Esophagus muscularis mucosa (tissue), 4 donors: Measurements from ENCODE around the gene SAP130. TPM values are rescaled to one million over a fixed set of nuclear protein-coding genes. Genes with fewer than 3 reads are reported as not detected.

ENCODE experiments used
- DNase-seq: peaks from one replicate; pipeline ENCODE4 v3.0.0-alpha.2; 2017; ENCODE audit errors: extremely low spot score
- H3K27ac ChIP-seq, 4 donors: fragments of 200-600 bp; sonication (generic); replicated peaks in 1 of 4; 1 replicate in 3 of 4; 2 replicates in 1 of 4; pipeline ENCODE4 v1.5.1; 2016 to 2019; ENCODE audit warnings: mild to moderate bottlenecking in 1 of 4
- H3K27me3 ChIP-seq, 4 donors: fragments of 200-600 bp; sonication (generic); one replicate each; pipeline versions ENCODE4 v1.5.1 to v1.6.0; 2016 to 2019
- H3K36me3 ChIP-seq, 4 donors: fragments of 200-600 bp; sonication (generic); one replicate each; pipeline ENCODE4 v1.5.1; 2016 to 2019
- H3K4me1 ChIP-seq, 4 donors: fragments of 200-600 bp; sonication (generic); one replicate each; pipeline ENCODE4 v1.5.1; 2016 to 2019
- H3K4me3 ChIP-seq, 4 donors: fragments of 200-600 bp; sonication (generic); 1 replicate in 2 of 4; 2 replicates in 2 of 4; pipeline ENCODE4 v1.5.1; 2016 to 2019; ENCODE audit warnings: mild to moderate bottlenecking in 4 of 4, moderate library complexity in 1 of 4
- H3K9me3 ChIP-seq, 4 donors: fragments of 200-600 bp; sonication (generic); 1 replicate in 3 of 4; 2 replicates in 1 of 4; pipeline ENCODE4 v1.5.1; 2016 to 2019
- EP300 ChIP-seq: sonication (generic); formaldehyde crosslinking; IDR thresholded peaks from one replicate; pipeline ENCODE4 v1.6.1; 2017; ENCODE audit warnings: antibody characterized with exemption
- POLR2A ChIP-seq: fragments of 450-650 bp; IDR thresholded peaks from one replicate; pipeline ENCODE4 v1.6.1; 2017; ENCODE audit warnings: antibody characterized with exemption, moderate library complexity, mild to moderate bottlenecking, low read depth
- POLR2AphosphoS5 ChIP-seq, 2 donors: sonication (generic); formaldehyde crosslinking; IDR thresholded peaks; one replicate each; pipeline ENCODE4 v1.6.1; 2017; ENCODE audit warnings: antibody characterized with exemption in 2 of 2
- WGBS: methylation state at CpG from one replicate; pipeline ENCODE4 v1.1.5; 2018; 5-methylcytosine and 5-hydroxymethylcytosine counted together
- intact Hi-C: fragments of 100-400 bp; cut with DNase I; formaldehyde crosslinking; loops from one replicate; pipeline ENCODE4 v1.15.1; 2023
- total RNA-seq, 4 donors: library from RNA; depleted of rRNA; stranded (reverse); fragments of >200 nt; gene quantifications; one replicate each; pipeline versions ENCODE4 v1.1.0 to v1.2.1, GENCODE V29; 2016
- TF ChIP-seq, protein P1 (sequence below), 3 experiments: fragments of 200-600 bp in 2 of 3; fragments of 450-650 bp in 1 of 3; sonication (generic) in 2 of 3; IDR thresholded peaks; one replicate each; pipeline ENCODE4 v1.5.1; 2017 to 2019; ENCODE audit warnings: antibody characterized with exemption in 3 of 3, mild to moderate bottlenecking in 2 of 3, moderate library complexity in 1 of 3

Gene SAP130
- total RNA-seq, 4 donors from 2014 or later, result 6.8 to 12.3 (median 10.7) TPM

GRCh38 chr2:127941461-127941860, 86.4 kb downstream of the SAP130 start:
- Histone ChIP-seq H3K36me3 (peaks cover 38 to 62% (median 52%) of the 10 kb centered on the region in 4 donors), H3K4me1 (no peaks in the 10 kb centered on the region), H3K9me3 (no peaks in the 10 kb centered on the region), H3K27ac (no peak overlapping the region), H3K27me3 (no peaks in the 10 kb centered on the region), H3K4me3 (no peak overlapping the region)
- TF ChIP-seq POLR2A, result no peak
- TF ChIP-seq POLR2AphosphoS5 (IDR thresholded peaks at IDR 0.05), result no peak
- TF ChIP-seq, protein P1, sequence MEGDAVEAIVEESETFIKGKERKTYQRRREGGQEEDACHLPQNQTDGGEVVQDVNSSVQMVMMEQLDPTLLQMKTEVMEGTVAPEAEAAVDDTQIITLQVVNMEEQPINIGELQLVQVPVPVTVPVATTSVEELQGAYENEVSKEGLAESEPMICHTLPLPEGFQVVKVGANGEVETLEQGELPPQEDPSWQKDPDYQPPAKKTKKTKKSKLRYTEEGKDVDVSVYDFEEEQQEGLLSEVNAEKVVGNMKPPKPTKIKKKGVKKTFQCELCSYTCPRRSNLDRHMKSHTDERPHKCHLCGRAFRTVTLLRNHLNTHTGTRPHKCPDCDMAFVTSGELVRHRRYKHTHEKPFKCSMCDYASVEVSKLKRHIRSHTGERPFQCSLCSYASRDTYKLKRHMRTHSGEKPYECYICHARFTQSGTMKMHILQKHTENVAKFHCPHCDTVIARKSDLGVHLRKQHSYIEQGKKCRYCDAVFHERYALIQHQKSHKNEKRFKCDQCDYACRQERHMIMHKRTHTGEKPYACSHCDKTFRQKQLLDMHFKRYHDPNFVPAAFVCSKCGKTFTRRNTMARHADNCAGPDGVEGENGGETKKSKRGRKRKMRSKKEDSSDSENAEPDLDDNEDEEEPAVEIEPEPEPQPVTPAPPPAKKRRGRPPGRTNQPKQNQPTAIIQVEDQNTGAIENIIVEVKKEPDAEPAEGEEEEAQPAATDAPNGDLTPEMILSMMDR (IDR thresholded peaks at IDR 0.05), result no peak
- no peak for TF ChIP-seq EP300
- 91% methylated on average over 9 of the region's 9 CpGs for WGBS
- no peak for DNase-seq
- intact Hi-C loops, result no loop called here

GRCh38 chr2:127940641-127941040, 87.2 kb downstream of the SAP130 start:
- no peak for DNase-seq
- 90% methylated on average over 12 of the region's 12 CpGs for WGBS
- no peaks in the 10 kb centered on the region for H3K27me3 ChIP-seq
- H3K4me3 ChIP-seq, result no peak overlapping the region
- no peak overlapping the region for H3K27ac ChIP-seq
- H3K9me3 ChIP-seq, result no peaks in the 10 kb centered on the region
- TF ChIP-seq POLR2AphosphoS5 (IDR thresholded peaks at IDR 0.05) (no peak), POLR2A (no peak), EP300 (no peak)
- TF ChIP-seq, protein P1 (IDR thresholded peaks at IDR 0.05), result no peak
- intact Hi-C loops, result no loop called here
- peaks cover 37 to 54% (median 43%) of the 10 kb centered on the region in 4 donors for H3K36me3 ChIP-seq
- no peaks in the 10 kb centered on the region for H3K4me1 ChIP-seq

- no peaks in the 10 kb centered on the region for H3K4me1 ChIP-seq
- intact Hi-C loops, result no loop called here
- no peak for TF ChIP-seq POLR2A
- TF ChIP-seq, protein P1 (IDR thresholded peaks at IDR 0.05), result no peak
- TF ChIP-seq POLR2AphosphoS5 (IDR thresholded peaks at IDR 0.05), result no peak
- TF ChIP-seq EP300, result no peak
- H3K36me3 ChIP-seq, result peaks cover 0 to under 1% (median 0%) of the 10 kb centered on the region in 4 donors
- H3K9me3 ChIP-seq, result no peaks in the 10 kb centered on the region
- H3K27ac ChIP-seq, result no peak overlapping the region
- DNase-seq, result no peak
- no peaks in the 10 kb centered on the region for H3K27me3 ChIP-seq
- no peak overlapping the region for H3K4me3 ChIP-seq
- WGBS, result 91% methylated on average over 6 of the region's 6 CpGs
These were observed 92.5 kb downstream of the SAP130 start for GRCh38 chr2:127935337-127935736.

DNA sequence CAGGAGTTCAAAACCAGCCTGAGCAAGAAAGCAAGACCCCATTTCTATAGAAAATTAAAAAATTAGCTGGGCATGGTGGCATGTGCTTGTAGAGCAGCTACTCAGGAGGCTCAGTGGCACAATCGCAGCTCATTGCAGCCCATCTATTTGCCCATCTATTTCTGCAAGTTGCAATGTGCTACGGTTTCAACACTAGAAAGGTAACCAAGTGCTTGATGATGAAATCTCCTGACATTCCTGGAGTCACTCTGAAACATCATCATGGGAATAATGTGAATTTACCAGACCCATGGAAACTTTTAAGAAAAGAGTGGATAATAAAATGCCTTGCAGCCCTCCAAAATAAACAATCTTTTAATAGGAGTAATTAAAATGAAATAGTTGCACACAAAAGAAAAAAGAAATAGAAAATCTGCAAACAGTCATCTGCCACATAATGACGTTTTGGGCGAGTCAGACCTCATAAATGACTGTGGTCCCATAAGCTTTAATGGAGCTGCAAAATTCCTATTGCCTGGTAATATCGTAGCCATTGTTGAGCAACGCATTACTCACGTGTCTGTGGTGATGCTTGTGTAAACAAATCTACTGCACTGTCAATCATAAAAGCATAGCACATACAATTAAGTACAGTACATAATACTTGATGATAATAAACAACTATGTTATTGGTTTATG, 95.5 kb downstream of the SAP130 start:
- H3K36me3 ChIP-seq, result no peaks in the 10 kb centered on the region
- TF ChIP-seq POLR2AphosphoS5 (IDR thresholded peaks at IDR 0.05) (no peak), POLR2A (no peak), EP300 (no peak)
- TF ChIP-seq, protein P1 (IDR thresholded peaks at IDR 0.05), result no peak
- no peak for DNase-seq
- no peaks in the 10 kb centered on the region for H3K4me1 ChIP-seq
- no peak overlapping the region for H3K4me3 ChIP-seq
- no peak overlapping the region for H3K27ac ChIP-seq
- WGBS, result 73% methylated on average over 7 of the region's 7 CpGs
- H3K9me3 ChIP-seq, result no peaks in the 10 kb centered on the region
- no peaks in the 10 kb centered on the region for H3K27me3 ChIP-seq
- intact Hi-C loops, result no loop called here

- Histone ChIP-seq H3K27ac (no peak overlapping the region), H3K4me3 (no peak overlapping the region), H3K9me3 (no peaks in the 10 kb centered on the region), H3K4me1 (no peaks in the 10 kb centered on the region), H3K36me3 (no peaks in the 10 kb centered on the region), H3K27me3 (peaks cover 0 to 2% (median 0%) of the 10 kb centered on the region in 4 donors)
- DNase-seq, result no peak
- WGBS, result 83% methylated on average over 1 of the region's 1 CpG
- TF ChIP-seq POLR2AphosphoS5 (IDR thresholded peaks at IDR 0.05), result no peak
- TF ChIP-seq, protein P1 (IDR thresholded peaks at IDR 0.05), result no peak
- TF ChIP-seq POLR2A, result no peak
- no peak for TF ChIP-seq EP300
- intact Hi-C loops, result no loop called here
These were observed 98.4 kb downstream of the SAP130 start for GRCh38 chr2:127929449-127929848.
